GM12878 (cell line): ENCODE data around the gene FABP1. TPM values are rescaled to one million over a fixed set of nuclear protein-coding genes. Genes with fewer than 3 reads are reported as not detected.

Experiments used
- ATAC-seq: fragments of 200-7000 bp; cut with Tn5 transposase; 3 replicates; pipeline ENCODE4 v1.9.1; 2020; ENCODE audit warnings: mild to moderate bottlenecking, moderate library complexity
- BruUV-seq: library from RNA; stranded (reverse); fragments of 400-500 nt; replicated peaks from 2 replicates; lab custom pipeline; 2021; lab: Mats Ljungman, UMichigan
- CTCF ChIA-PET: fragments of 300-600 bp; sonication (Branson Sonifier 250); formaldehyde crosslinking; extraction: SDS; loops from one replicate; lab custom pipeline; 2021; ENCODE audit warnings: inconsistent platforms; lab: Yijun Ruan, JAX
- POLR2A ChIA-PET: fragments of 350-600 bp; formaldehyde crosslinking; extraction: SDS; loops from one replicate; lab custom pipeline; 2021; ENCODE audit warnings: inconsistent platforms; lab: Charles Lee
- RAD21 ChIA-PET: fragments of 300-600 bp; sonication (Branson Sonifier 250); formaldehyde crosslinking; loops from one replicate; lab custom pipeline; 2023; ENCODE audit warnings: antibody characterized with exemption; ENCODE audit not compliant: unreplicated experiment; lab: Charles Lee
- SMC1A ChIA-PET: fragments of 300-600 bp; sonication (Branson Sonifier 250); formaldehyde crosslinking; loops from one replicate; lab custom pipeline; 2023; ENCODE audit not compliant: unreplicated experiment, uncharacterized antibody; lab: Charles Lee
- DNase-seq: peaks from one replicate; pipeline ENCODE4 v3.0.0-alpha.2; 2011; ENCODE audit warnings: low read depth, low spot score
- FAIRE-seq: peaks from 3 replicates; lab custom pipeline; 2011; peaks lifted over from hg19 to GRCh38; lab: Jason Lieb, UNC
- H2AFZ ChIP-seq: 2 replicates; pipeline ENCODE4 v1.6.0; 2011; ENCODE audit warnings: low read depth, low read length, control low read depth; ENCODE audit not compliant: control insufficient read depth
- H3K27ac ChIP-seq: 2 replicates; pipeline ENCODE4 v1.5.1; 2011; ENCODE audit warnings: control low read depth; ENCODE audit not compliant: control insufficient read depth, insufficient read depth
- H3K27me3 ChIP-seq, 2 experiments: replicated peaks in 1 of 2; 2 replicates each; pipeline versions ENCODE4 v1.6.0 to v1.6.1; 2011; ENCODE audit warnings: low read length in 1 of 2; ENCODE audit not compliant: control insufficient read depth in 2 of 2, insufficient read depth in 2 of 2
- H3K36me3 ChIP-seq, 2 experiments: 2 replicates each; pipeline ENCODE4 v1.5.1; 2011; ENCODE audit warnings: low read length in 1 of 2; ENCODE audit not compliant: control insufficient read depth in 2 of 2, insufficient read depth in 2 of 2
- H3K4me1 ChIP-seq: 2 replicates; pipeline ENCODE4 v1.6.1; 2011; ENCODE audit warnings: mild to moderate bottlenecking, low read length, moderate library complexity, mixed read lengths; ENCODE audit not compliant: control insufficient read depth, insufficient read depth
- H3K4me2 ChIP-seq: 2 replicates; pipeline ENCODE4 v1.6.0; 2011; ENCODE audit warnings: control low read depth; ENCODE audit not compliant: control insufficient read depth, insufficient read depth
- H3K4me3 ChIP-seq: fragments of 200-600 bp; sonication (generic); 2 replicates; pipeline ENCODE4 v1.5.1; 2016
- H3K79me2 ChIP-seq: 2 replicates; pipeline ENCODE4 v1.6.0; 2011; ENCODE audit warnings: low read length; ENCODE audit not compliant: control insufficient read depth, insufficient read depth
- H3K9ac ChIP-seq: 2 replicates; pipeline ENCODE4 v1.8.0; 2011; ENCODE audit warnings: low read length, control low read depth, mixed read lengths; ENCODE audit not compliant: control insufficient read depth, insufficient read depth
- H3K9me3 ChIP-seq: replicated peaks from 3 replicates; pipeline ENCODE4 v1.5.1; 2011; ENCODE audit warnings: mild to moderate bottlenecking, low read length; ENCODE audit not compliant: control insufficient read depth, insufficient read depth
- H4K20me1 ChIP-seq: 2 replicates; pipeline ENCODE4 v1.6.0; 2011; ENCODE audit not compliant: control insufficient read depth, insufficient read depth
- ATF7 ChIP-seq: fragments of 450-650 bp; IDR thresholded peaks from 2 replicates; pipeline ENCODE4 v1.6.1; 2016; ENCODE audit warnings: low read depth, mild to moderate bottlenecking
- CBX3 ChIP-seq: fragments of 200-600 bp; sonication (generic); IDR thresholded peaks from 2 replicates; pipeline ENCODE4 v1.6.1; 2016; ENCODE audit warnings: low read depth, borderline replicate concordance
- FOXM1 ChIP-seq: IDR thresholded peaks from 2 replicates; pipeline ENCODE4 v1.6.1; 2012; ENCODE audit warnings: low read depth, mild to moderate bottlenecking, inconsistent platforms, low read length, moderate library complexity
- HDAC6 ChIP-seq: fragments of 200-600 bp; sonication (generic); IDR thresholded peaks from one replicate; pipeline ENCODE4 v1.8.0; 2017; ENCODE audit warnings: antibody characterized with exemption; ENCODE audit not compliant: unreplicated experiment
- HDGF ChIP-seq: fragments of 450-650 bp; IDR thresholded peaks from 2 replicates; pipeline ENCODE4 v1.6.1; 2016; ENCODE audit warnings: antibody characterized with exemption
- HSF1 ChIP-seq: fragments of 150-350 bp; IDR thresholded peaks from 2 replicates; pipeline ENCODE4 v1.6.1; 2014; ENCODE audit warnings: mild to moderate bottlenecking, low read depth, low read length
- IRF3 ChIP-seq: fragments of 450-650 bp; IDR thresholded peaks from 2 replicates; pipeline ENCODE4 v1.6.1; 2014; ENCODE audit warnings: mild to moderate bottlenecking
- REST ChIP-seq: IDR thresholded peaks from 2 replicates; pipeline ENCODE4 v1.6.1; 2012; ENCODE audit warnings: mild to moderate bottlenecking, low read depth, low read length
- SUPT20H ChIP-seq: IDR thresholded peaks from 2 replicates; pipeline ENCODE4 v1.6.1; 2011; ENCODE audit warnings: low read depth, mild to moderate bottlenecking, low read length, moderate library complexity, borderline replicate concordance; ENCODE audit not compliant: control insufficient read depth
- WGBS: methylation state at CpG from one replicate; pipeline ENCODE4 v1.1.6; 2016; ENCODE audit warnings: low lambda C conversion rate; ENCODE audit not compliant: insufficient replicate concordance, insufficient coverage; ENCODE audit errors: missing lambda C conversion rate; 5-methylcytosine and 5-hydroxymethylcytosine counted together
- in situ Hi-C: fragments of 300-500 bp; cut with MboI; formaldehyde crosslinking; loops from 9 replicates; pipeline ENCODE4 v1.14.3; 2018; ENCODE audit warnings: mixed read lengths
- intact Hi-C: fragments of 100-400 bp; cut with micrococcal nuclease; formaldehyde crosslinking; loops from one replicate; pipeline ENCODE4 v1.14.2; 2022; ENCODE audit not compliant: unreplicated experiment
- polyA plus RNA-seq, 11 experiments: library from polyadenylated mRNA; depleted of rRNA in 4 of 11; unstranded in 6 of 11; stranded (reverse) in 5 of 11; fragments of >200 nt; fragmentation: Nextera tagmentation in 4 of 11; fragmentation: Illumina TruSeq in 1 of 11; extraction: Ambion mirVana in 4 of 11; extraction: Trizol in 1 of 11; gene quantifications; 1 replicate in 1 of 11; 2 replicates in 10 of 11; pipeline versions ENCODE4 v1.2.1 to v1.2.3, GENCODE V29; 2011 to 2016; ENCODE audit warnings: inconsistent platforms in 2 of 11, missing spikeins in 2 of 11, low read depth in 1 of 11
- total RNA-seq, 4 experiments: library from RNA; depleted of rRNA in 3 of 4; stranded (reverse); fragments of >200 nt in 3 of 4; fragmentation: Illumina TruSeq in 1 of 4; extraction: Trizol in 1 of 4; gene quantifications; 2 replicates each; pipeline versions ENCODE4 v1.2.1 to v1.2.3, GENCODE V29; 2013 to 2021

The FABP1 gene
- total and polyA plus RNA-seq, 10 of the 15 experiments (the other 5 are each of a cell fraction or from before 2014, with no cell fraction given) = not detected

- TF ChIP-seq REST = no peak
Measured at GRCh38 chr2:88148929-88149438, 21.1 kb upstream of the FABP1 start (continued).

- ChIA-PET CTCF (no interaction called here), SMC1A (no interaction called here), POLR2A (no interaction called here), RAD21 (no interaction called here)
- intact Hi-C loops (loop anchor here (5.0 kb wide), 1 partner anchor 65 kb away; no protein-coding TSS in a partner anchor), in situ Hi-C loops (no loop called here)
- Histone ChIP-seq H3K4me2 (no peak overlapping the region), H3K27me3 (0 out of 4 replicates have a peak, but pooled peaks cover 0 to 2% of the 10 kb centered on the region in 2 experiments), H2AFZ (no peak overlapping the region), H3K4me1 (no peaks in the 10 kb centered on the region), H3K4me3 (no peak overlapping the region), H4K20me1 (no peaks in the 10 kb centered on the region), H3K9me3 (no peaks in the 10 kb centered on the region), H3K9ac (no peak overlapping the region), H3K27ac (no peak overlapping the region), H3K79me2 (no peaks in the 10 kb centered on the region), H3K36me3 (no peaks in the 10 kb centered on the region)
- no peak for TF ChIP-seq ATF7
- TF ChIP-seq FOXM1 = no peak
- TF ChIP-seq HSF1 = no peak
- TF ChIP-seq SUPT20H = no peak
- TF ChIP-seq IRF3 = no peak
- no peak for TF ChIP-seq HDAC6
- no peak for TF ChIP-seq CBX3
- TF ChIP-seq HDGF = no peak
- WGBS = 27% methylated on average over 2 of the region's 2 CpGs
- FAIRE-seq (no peak), ATAC-seq (no peak), DNase-seq (no peak)
- BruUV-seq = no TSS peak
Measured at GRCh38 chr2:88147145-88147544, 19.3 kb upstream of the FABP1 start.
